Amygdala (tissue), 56 donors: Measurements from ENCODE around the gene DRG2.

Experiments used
- DNase-seq, 56 donors: peaks; one replicate each; lab custom pipeline; 2025; lab: John Stamatoyannopoulos, UW

The DRG2 gene

DNA sequence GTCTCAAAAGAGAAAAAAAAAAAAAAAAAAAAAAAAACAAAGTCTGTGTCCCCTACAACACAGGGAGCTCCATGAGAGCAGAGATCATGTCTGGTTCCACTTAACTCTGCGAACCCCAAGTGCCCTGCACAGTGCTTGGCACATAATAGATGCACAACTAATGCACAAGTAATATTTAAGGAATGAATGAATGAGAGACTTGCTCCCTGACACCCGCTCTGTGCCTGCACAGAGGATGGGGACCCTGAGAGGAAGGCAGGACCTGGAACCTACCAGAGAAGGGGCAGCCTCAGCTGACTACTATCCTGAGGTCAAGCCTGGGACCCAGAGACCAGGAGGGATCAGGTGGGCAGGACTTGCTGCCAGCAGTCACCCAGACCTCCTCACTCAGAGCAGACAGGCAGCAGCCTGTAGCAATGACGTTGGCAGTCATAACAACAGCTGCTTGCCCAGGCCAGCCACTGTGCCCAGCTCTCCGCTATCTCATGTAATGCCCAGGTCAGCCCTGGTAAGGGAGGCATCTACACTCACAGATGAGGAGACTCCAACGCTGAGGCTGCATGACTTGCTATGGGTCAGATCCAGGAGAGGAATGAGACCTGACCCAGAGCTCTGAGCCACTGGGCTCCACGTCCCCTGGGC is 23.7 kb downstream of the DRG2 start:
- DNase-seq: no peak

- no peak for DNase-seq
Measured at GRCh38 chr17:18115517-18115916, 27.8 kb downstream of the DRG2 start.

GRCh38 chr17:18116078-18116477 is 28.3 kb downstream of the DRG2 start:
- no peak for DNase-seq

DNA sequence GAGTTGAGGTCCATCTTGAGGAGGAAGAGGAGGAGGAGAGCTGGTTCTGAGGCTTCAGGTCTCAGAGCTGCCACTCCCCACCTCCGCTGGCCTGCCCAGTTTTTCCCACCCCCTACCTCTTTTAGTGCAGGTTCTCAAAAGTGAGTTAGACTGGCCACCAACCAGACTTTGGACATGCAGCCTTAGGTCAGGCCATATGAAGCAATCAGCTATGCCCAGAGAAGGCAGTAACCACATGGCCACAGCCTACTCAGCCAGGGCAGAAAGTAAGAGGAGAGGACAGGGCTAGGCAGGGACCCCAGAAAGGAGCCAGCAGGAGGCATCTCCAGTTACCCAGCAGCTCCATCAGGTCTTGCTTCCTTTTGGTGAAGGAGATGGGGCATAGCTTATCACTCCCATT is 29.8 kb downstream of the DRG2 start:
- no peak for DNase-seq

DNA sequence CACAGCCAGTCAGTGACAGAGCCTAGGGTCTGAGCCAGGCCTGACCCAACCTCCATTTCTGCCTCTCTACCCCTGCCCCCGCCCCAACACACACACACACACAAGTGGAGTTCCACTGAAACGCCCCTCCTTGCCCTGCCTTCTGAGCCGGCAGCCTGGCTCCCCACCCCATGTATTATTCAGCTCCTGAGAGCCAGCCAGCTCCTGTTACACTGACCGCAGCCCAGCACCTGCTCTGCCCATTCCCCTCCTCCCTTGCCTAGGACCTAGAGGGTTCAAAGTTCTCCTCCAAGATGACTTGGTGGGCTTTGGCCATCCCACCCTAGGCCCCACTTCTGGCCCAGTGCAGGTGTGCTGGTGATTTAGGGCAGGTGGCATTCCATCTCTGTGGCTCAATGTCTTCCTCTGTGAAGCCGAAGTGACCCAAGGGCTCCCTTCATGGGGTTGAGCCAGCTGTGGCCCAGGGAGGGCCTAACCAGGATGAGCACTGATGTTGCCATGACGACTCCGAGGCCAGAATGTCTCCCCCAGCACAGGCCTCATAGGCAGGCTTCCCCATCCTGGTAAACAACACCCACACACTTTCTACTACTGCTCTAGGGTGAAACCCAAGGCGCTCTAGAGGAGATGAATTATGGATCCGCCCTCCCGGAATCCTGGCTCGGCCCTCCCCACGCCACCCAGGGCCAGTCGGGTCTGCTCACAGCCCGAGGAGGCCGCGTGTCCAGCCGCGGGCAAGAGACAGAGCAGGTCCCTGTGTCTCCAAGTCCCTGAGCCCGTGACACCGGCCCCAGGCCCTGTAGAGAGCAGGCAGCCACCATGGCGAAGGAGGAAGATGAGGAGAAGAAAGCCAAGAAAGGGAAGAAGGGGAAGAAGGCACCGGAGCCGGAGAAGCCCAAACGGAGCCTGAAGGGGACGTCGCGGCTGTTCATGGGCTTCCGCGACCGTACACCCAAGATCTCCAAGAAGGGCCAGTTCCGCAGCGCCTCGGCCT is 30.5 kb downstream of the DRG2 start:
- DNase-seq: no peak

DNA sequence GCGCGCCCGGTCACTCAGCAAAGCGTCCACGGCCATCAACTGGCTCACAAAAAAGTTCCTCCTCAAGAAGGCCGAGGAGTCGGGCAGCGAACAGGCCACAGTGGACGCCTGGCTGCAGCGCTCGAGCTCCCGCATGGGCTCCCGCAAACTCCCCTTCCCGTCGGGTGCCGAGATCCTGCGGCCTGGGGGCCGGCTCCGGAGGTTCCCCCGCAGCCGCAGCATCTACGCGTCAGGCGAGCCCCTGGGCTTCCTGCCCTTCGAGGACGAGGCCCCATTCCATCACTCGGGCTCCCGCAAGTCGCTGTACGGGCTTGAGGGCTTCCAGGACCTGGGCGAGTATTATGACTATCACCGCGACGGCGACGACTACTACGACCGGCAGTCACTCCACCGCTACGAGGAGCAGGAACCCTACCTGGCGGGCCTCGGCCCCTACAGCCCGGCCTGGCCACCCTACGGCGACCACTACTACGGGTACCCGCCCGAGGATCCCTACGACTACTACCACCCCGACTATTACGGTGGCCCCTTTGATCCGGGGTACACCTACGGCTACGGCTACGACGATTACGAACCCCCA is 31.5 kb downstream of the DRG2 start:
- DNase-seq: no peak

- no peak for DNase-seq
Measured at GRCh38 chr17:18119938-18120337, 32.2 kb downstream of the DRG2 start.

GRCh38 chr17:18120461-18121017 is 32.8 kb downstream of the DRG2 start:
- DNase-seq: no peak

- no peak for DNase-seq
Measured at GRCh38 chr17:18121144-18121910, 33.6 kb downstream of the DRG2 start.

- DNase-seq: no peak
Measured at GRCh38 chr17:18122990-18123753, 35.4 kb downstream of the DRG2 start.

DNA sequence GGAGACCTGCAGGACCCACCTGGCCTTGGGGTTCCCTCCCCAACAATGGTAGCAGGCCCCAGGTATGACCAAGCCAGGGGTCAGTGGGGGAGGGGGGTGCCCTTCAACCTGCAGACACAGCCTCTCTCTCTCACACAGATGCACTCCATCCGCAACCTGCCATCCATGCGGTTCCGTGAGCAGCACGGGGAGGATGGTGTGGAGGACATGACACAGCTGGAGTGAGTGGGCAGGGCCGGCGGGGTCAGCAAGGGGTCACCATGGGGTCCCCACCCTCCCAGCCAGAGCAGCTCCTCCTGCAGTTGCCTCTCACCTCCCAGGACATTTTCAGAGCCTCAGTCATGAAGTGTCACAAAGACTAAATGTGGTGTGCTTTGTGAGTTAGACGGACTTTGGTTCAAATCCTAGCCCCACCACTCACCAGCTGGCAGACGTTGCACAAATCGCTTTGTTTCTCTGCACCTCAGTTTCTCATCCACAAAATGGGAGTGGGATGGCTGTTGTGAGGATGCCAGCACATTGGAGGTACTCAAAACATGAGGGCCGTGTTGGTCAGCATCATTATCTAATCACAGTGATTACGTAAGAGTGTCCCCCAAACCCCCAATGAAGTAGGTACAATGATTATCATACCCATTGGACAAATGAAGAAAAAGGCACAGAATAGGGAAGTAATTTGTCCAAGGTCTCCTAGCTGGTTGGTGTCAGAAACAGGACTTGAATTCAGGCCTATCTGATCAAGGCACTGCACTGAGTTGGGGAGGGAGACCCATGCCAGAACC is 36.8 kb downstream of the DRG2 start:
- DNase-seq: no peak

DNA sequence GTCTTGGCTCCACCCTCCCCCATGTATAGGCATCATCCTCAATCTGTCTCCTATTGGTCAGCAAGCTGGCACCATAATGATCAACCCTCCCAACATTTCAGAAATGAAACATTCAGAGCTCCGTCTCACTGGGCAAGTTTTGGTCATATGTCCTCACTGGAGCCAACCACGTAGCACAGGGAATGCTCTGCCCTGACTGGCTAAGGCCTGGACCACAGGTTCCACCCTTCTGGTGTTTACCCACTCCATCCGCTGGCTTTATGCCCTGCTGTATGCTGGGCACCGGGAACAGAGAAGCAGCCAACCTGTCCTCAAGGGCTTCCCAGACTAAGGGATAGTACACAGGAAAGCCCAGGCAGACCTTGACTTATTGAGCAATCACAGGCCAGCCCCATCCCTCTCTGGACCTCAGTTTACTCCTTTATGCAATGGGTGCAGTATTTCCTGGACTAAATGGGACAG is 41.3 kb downstream of the DRG2 start:
- peak in 9 of 56 donors; percentile 9 to 39 (median 19) for DNase-seq

GRCh38 chr17:18132711-18133110 is 45.0 kb downstream of the DRG2 start:
- no peak for DNase-seq

GRCh38 chr17:18136357-18136756 is 48.6 kb downstream of the DRG2 start:
- DNase-seq: no peak

- DNase-seq: no peak
Measured at GRCh38 chr17:18138065-18138749, 50.5 kb downstream of the DRG2 start.

DNA sequence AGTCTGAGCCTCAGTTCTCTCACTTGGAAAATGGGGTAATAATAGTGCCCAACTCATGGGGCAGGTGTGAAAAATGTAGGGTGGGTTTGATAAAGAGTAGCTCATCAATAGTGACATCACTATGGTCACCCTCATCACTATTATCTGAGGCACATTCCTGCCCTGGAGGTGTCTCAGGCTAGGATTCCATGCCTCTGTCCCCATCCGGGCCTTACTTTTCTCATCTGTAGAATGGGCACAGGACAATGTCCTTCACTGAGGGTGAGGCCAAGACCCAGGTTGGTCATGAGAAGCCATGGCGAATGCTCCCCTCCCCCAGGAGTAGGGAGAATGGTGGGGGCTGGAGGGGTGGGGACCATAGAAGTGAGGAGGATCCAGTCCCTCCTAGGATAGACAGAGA is 51.3 kb downstream of the DRG2 start:
- DNase-seq: no peak

- DNase-seq: no peak
Measured at GRCh38 chr17:18139498-18139897, 51.8 kb downstream of the DRG2 start.

GRCh38 chr17:18139949-18140348 is 52.2 kb downstream of the DRG2 start:
- DNase-seq: no peak
